Nephron (organoid): ENCODE measurements around the gene BRIX1.

Experiments used
- H3K27ac Mint-ChIP-seq, 3 experiments: 2 replicates each; pipeline ENCODE4 v1.8.0; 2020; ENCODE audit warnings: mixed read lengths in 3 of 3, mild to moderate bottlenecking in 2 of 3, moderate library complexity in 1 of 3
- H3K27me3 Mint-ChIP-seq: 2 replicates; pipeline ENCODE4 v1.8.0; 2021; ENCODE audit warnings: low read depth, mild to moderate bottlenecking, moderate library complexity, mixed read lengths
- H3K36me3 Mint-ChIP-seq: 2 replicates; pipeline ENCODE4 v1.8.0; 2020; ENCODE audit warnings: low read depth, mixed read lengths
- H3K4me1 Mint-ChIP-seq: 2 replicates; pipeline ENCODE4 v1.8.0; 2020; ENCODE audit warnings: mixed read lengths
- H3K4me3 Mint-ChIP-seq, 3 experiments: 2 replicates each; pipeline ENCODE4 v1.8.0; 2020; ENCODE audit warnings: mild to moderate bottlenecking in 3 of 3, mixed read lengths in 3 of 3, moderate library complexity in 2 of 3
- H3K9me3 Mint-ChIP-seq: 2 replicates; pipeline ENCODE4 v1.8.0; 2020; ENCODE audit warnings: mixed read lengths
- CTCF ChIP-seq, 3 experiments: fragments of 200-600 bp; sonication (generic); IDR thresholded peaks; one replicate each; pipeline ENCODE4 v1.5.0; 2021; ENCODE audit warnings: antibody characterized with exemption in 3 of 3; ENCODE audit not compliant: unreplicated experiment in 3 of 3

BRIX1 gene

GRCh38 chr5:34944460-34945047 lies 29.0 kb downstream of the BRIX1 start:
- Mint-ChIP-seq H3K27me3 (no peaks in the 10 kb centered on the region), H3K4me3 (no peak overlapping the region), H3K27ac (no peak overlapping the region), H3K4me1 (no peaks in the 10 kb centered on the region), H3K9me3 (no peaks in the 10 kb centered on the region), H3K36me3 (peaks cover 67% of the 10 kb centered on the region)
- TF ChIP-seq CTCF (IDR thresholded peaks at IDR 0.05; ENCODE audit: unreplicated experiment in 3 of 3) = no peak

GRCh38 chr5:34957321-34957720 lies 41.8 kb downstream of the BRIX1 start:
- Mint-ChIP-seq H3K36me3 (peaks cover 32% of the 10 kb centered on the region), H3K27ac (no peak overlapping the region), H3K4me1 (no peaks in the 10 kb centered on the region), H3K9me3 (no peaks in the 10 kb centered on the region), H3K4me3 (no peak overlapping the region), H3K27me3 (no peaks in the 10 kb centered on the region)
- TF ChIP-seq CTCF (IDR thresholded peaks at IDR 0.05; ENCODE audit: unreplicated experiment in 3 of 3) = no peak

GRCh38 chr5:34957857-34958690 lies 42.6 kb downstream of the BRIX1 start:
- peaks cover 26% of the 10 kb centered on the region for H3K36me3 Mint-ChIP-seq
- H3K27me3 Mint-ChIP-seq = no peaks in the 10 kb centered on the region
- H3K9me3 Mint-ChIP-seq = no peaks in the 10 kb centered on the region
- peak overlapping the region in 2 of 3 experiments; percentile 3 to 23 for H3K27ac Mint-ChIP-seq
- TF ChIP-seq CTCF (IDR thresholded peaks at IDR 0.05; ENCODE audit: unreplicated experiment in 3 of 3) = peak; percentile 60 to 77 (median 69)
- H3K4me1 Mint-ChIP-seq = no peaks in the 10 kb centered on the region
- no peak overlapping the region for H3K4me3 Mint-ChIP-seq

- Mint-ChIP-seq H3K4me1 (no peaks in the 10 kb centered on the region), H3K27me3 (no peaks in the 10 kb centered on the region), H3K9me3 (no peaks in the 10 kb centered on the region), H3K36me3 (peaks cover 20% of the 10 kb centered on the region), H3K4me3 (no peak overlapping the region), H3K27ac (no peak overlapping the region)
- no peak for TF ChIP-seq CTCF (IDR thresholded peaks at IDR 0.05; ENCODE audit: unreplicated experiment in 3 of 3)
Observed at GRCh38 chr5:34959323-34959722, 43.8 kb downstream of the BRIX1 start.

- no peaks in the 10 kb centered on the region for H3K4me1 Mint-ChIP-seq
- no peak overlapping the region for H3K4me3 Mint-ChIP-seq
- H3K27me3 Mint-ChIP-seq = peaks cover 3% of the 10 kb centered on the region
- peaks cover 17% of the 10 kb centered on the region for H3K9me3 Mint-ChIP-seq
- H3K27ac Mint-ChIP-seq = no peak overlapping the region
- peaks cover 17% of the 10 kb centered on the region for H3K36me3 Mint-ChIP-seq
- no peak for TF ChIP-seq CTCF (IDR thresholded peaks at IDR 0.05; ENCODE audit: unreplicated experiment in 3 of 3)
Observed at GRCh38 chr5:34967540-34967939, 52.0 kb downstream of the BRIX1 start.
